Lung (tissue), 12 donors: ENCODE results near the gene FBXO10. TPM values are rescaled to one million over a fixed set of nuclear protein-coding genes. Genes with fewer than 3 reads are reported as not detected.

Source experiments
- ATAC-seq: fragments of 200-7000 bp; cut with Tn5 transposase; one replicate; pipeline ENCODE4 v1.9.1; 2020; ENCODE audit warnings: moderate number of reproducible peaks; ENCODE audit not compliant: insufficient read depth, low FRiP score
- DNase-seq, 3 donors: peaks; one replicate each; pipeline ENCODE4 v3.0.0-alpha.2; 2013 to 2017
- H3K27ac ChIP-seq, 2 donors: one replicate each; pipeline ENCODE4 v1.5.1; 2013; ENCODE audit warnings: mild to moderate bottlenecking in 2 of 2, moderate library complexity in 2 of 2, control low read depth in 1 of 2, inconsistent platforms in 1 of 2, low read depth in 1 of 2, low read length in 1 of 2
- H3K27me3 ChIP-seq, 3 donors: one replicate each; pipeline ENCODE4 v1.5.1; 2013; ENCODE audit warnings: low read length in 2 of 3; ENCODE audit not compliant: control insufficient read depth in 3 of 3, insufficient read depth in 3 of 3
- H3K36me3 ChIP-seq, 4 donors: one replicate each; pipeline ENCODE4 v1.5.1; 2013; ENCODE audit warnings: low read length in 4 of 4, mild to moderate bottlenecking in 1 of 4, moderate library complexity in 1 of 4; ENCODE audit not compliant: control insufficient read depth in 4 of 4, insufficient read depth in 4 of 4
- H3K4me1 ChIP-seq, 5 donors: one replicate each; pipeline ENCODE4 v1.5.1; 2013; ENCODE audit warnings: low read length in 5 of 5, mild to moderate bottlenecking in 2 of 5, moderate library complexity in 1 of 5; ENCODE audit not compliant: control insufficient read depth in 5 of 5, insufficient read depth in 5 of 5
- H3K4me3 ChIP-seq: one replicate; pipeline ENCODE4 v1.5.1; 2013; ENCODE audit warnings: mild to moderate bottlenecking, control low read depth, moderate library complexity
- H3K9ac ChIP-seq, 2 donors: one replicate each; pipeline ENCODE4 v1.5.1; 2013; ENCODE audit warnings: low read length in 2 of 2, control low read depth in 1 of 2; ENCODE audit not compliant: insufficient read depth in 1 of 2
- H3K9me3 ChIP-seq, 4 donors: one replicate each; pipeline ENCODE4 v1.5.1; 2013; ENCODE audit warnings: low read length in 3 of 4, mild to moderate bottlenecking in 1 of 4, moderate library complexity in 1 of 4; ENCODE audit not compliant: control insufficient read depth in 4 of 4, insufficient read depth in 3 of 4
- CTCF ChIP-seq: IDR thresholded peaks from 2 replicates; pipeline ENCODE4 v1.5.1; 2012; ENCODE audit warnings: mild to moderate bottlenecking; ENCODE audit errors: control extremely low read depth, extremely low read depth
- WGBS, 2 donors: extraction: QIAGEN DNeasy Blood & Tissue Kit; methylation state at CpG; one replicate each; pipeline ENCODE4 v1.1.7; 2013; 5-methylcytosine and 5-hydroxymethylcytosine counted together
- polyA plus RNA-seq, 2 donors: library from polyadenylated mRNA; stranded (reverse); fragments of 200-250 nt; gene quantifications; one replicate each; pipeline ENCODE4 v1.2.1, GENCODE V29; 2013
- total RNA-seq, 2 donors: library from RNA; depleted of rRNA in 1 of 2; stranded (reverse); fragments of >200 nt in 1 of 2; gene quantifications; one replicate each; pipeline ENCODE4 v1.2.1, GENCODE V29; 2014 to 2021
- donor health status: control.
- donor health status: control.
- donor health status: Bipolar disorder and iron deficiency.
- donor health status: healthy.
- donor health status: DM: yes; HTN: yes; CAD: no.

Gene FBXO10
- total and polyA plus RNA-seq, 4 donors: 2.6 to 6.3 (median 4.0) TPM

- peaks cover 0 to 2% (median 0%) of the 10 kb centered on the region in 4 donors for H3K9me3 ChIP-seq
- no peaks in the 10 kb centered on the region for H3K27me3 ChIP-seq
- DNase-seq (no peak), ATAC-seq (no peak)
- no peak overlapping the region for H3K27ac ChIP-seq
- peaks cover 0 to 5% (median 0%) of the 10 kb centered on the region in 4 donors for H3K36me3 ChIP-seq
- TF ChIP-seq CTCF: no peak
- H3K4me3 ChIP-seq: no peak overlapping the region
- WGBS, 2 donors: 85 to 93% methylated on average over 1 of the region's 1 CpG
- no peaks in the 10 kb centered on the region for H3K4me1 ChIP-seq
- H3K9ac ChIP-seq: no peak overlapping the region
Observed at GRCh38 chr9:37562826-37563225, 13.4 kb downstream of the FBXO10 start.

GRCh38 chr9:37561682-37562081, 14.5 kb downstream of the FBXO10 start:
- ATAC-seq (no peak), DNase-seq (no peak)
- Histone ChIP-seq H3K27ac (no peak overlapping the region), H3K9ac (no peak overlapping the region), H3K9me3 (peaks cover 0 to 2% (median 0%) of the 10 kb centered on the region in 4 donors), H3K4me1 (no peaks in the 10 kb centered on the region), H3K36me3 (peaks cover 0 to 5% (median 0%) of the 10 kb centered on the region in 4 donors), H3K4me3 (no peak overlapping the region), H3K27me3 (no peaks in the 10 kb centered on the region)
- TF ChIP-seq CTCF: no peak
- WGBS, 2 donors: 62 to 90% methylated on average over 2 of the region's 2 CpGs

GRCh38 chr9:37559855-37560592, 16.2 kb downstream of the FBXO10 start:
- Histone ChIP-seq H3K9ac (no peak overlapping the region), H3K27ac (no peak overlapping the region), H3K36me3 (peaks cover 0 to 5% (median 0%) of the 10 kb centered on the region in 4 donors), H3K4me3 (no peak overlapping the region), H3K9me3 (peaks cover 0 to 2% (median 0%) of the 10 kb centered on the region in 4 donors), H3K27me3 (no peaks in the 10 kb centered on the region), H3K4me1 (no peaks in the 10 kb centered on the region)
- ATAC-seq: no peak
- no peak for DNase-seq
- no peak for TF ChIP-seq CTCF
- WGBS, 2 donors: 96 to 98% methylated on average over 5 of the region's 5 CpGs
